HG02885 (cell line): ENCODE data around the gene ING3.

Experiments used
- ATAC-seq: cut with Tn5 transposase; IDR thresholded peaks from one replicate; pipeline ENCODE4 v1.9.1; 2021; ENCODE audit warnings: mild to moderate bottlenecking; ENCODE audit not compliant: unreplicated experiment, poor library complexity

The ING3 gene

GRCh38 chr7:121020989-121021969 lies 70.7 kb downstream of the ING3 start:
- no peak for ATAC-seq

GRCh38 chr7:121023194-121023593 lies 72.6 kb downstream of the ING3 start:
- ATAC-seq = no peak

GRCh38 chr7:121023683-121024511 lies 73.3 kb downstream of the ING3 start:
- no peak for ATAC-seq

- ATAC-seq = no peak
Measured at GRCh38 chr7:121024611-121025010, 74.0 kb downstream of the ING3 start.

- ATAC-seq = no peak
Measured at GRCh38 chr7:121026159-121026558, 75.6 kb downstream of the ING3 start.

- ATAC-seq = no peak
Measured at GRCh38 chr7:121026577-121027111, 76.1 kb downstream of the ING3 start.
